GM08714 (cell line): ENCODE measurements around the gene WBP11.
"Not testable (repeated sequence)": the region's sequence is repeated elsewhere in the genome, so short reads cannot be mapped to it uniquely, and the experiment has no call there.

ENCODE experiments used
- H3K4me3 ChIP-seq: fragments of 200-500 bp; sonication (Bioruptor generic); 2 replicates; pipeline ENCODE4 v1.5.1; 2014; ENCODE audit warnings: mild to moderate bottlenecking, low read length, inconsistent platforms
- ZNF274 ChIP-seq: IDR thresholded peaks from 2 replicates; pipeline ENCODE4 v1.6.1; 2012; ENCODE audit warnings: mild to moderate bottlenecking, low read depth, low read length

Gene WBP11

GRCh38 chr12:14770496-14771461 lies 32.5 kb downstream of the WBP11 start:
- TF ChIP-seq ZNF274, result no peak
- H3K4me3 ChIP-seq, result peak overlapping the region; percentile 87

- H3K4me3 ChIP-seq, result peak overlapping the region; percentile 87
- TF ChIP-seq ZNF274, result no peak
Measured at GRCh38 chr12:14769969-14770495, 33.2 kb downstream of the WBP11 start.

GRCh38 chr12:14769466-14769968 lies 33.8 kb downstream of the WBP11 start:
- TF ChIP-seq ZNF274, result no peak
- H3K4me3 ChIP-seq, result peak overlapping the region; percentile 87

GRCh38 chr12:14768823-14769405 lies 34.4 kb downstream of the WBP11 start:
- peak overlapping the region; percentile 87 for H3K4me3 ChIP-seq

GRCh38 chr12:14767617-14768016 lies 35.7 kb downstream of the WBP11 start:
- H3K4me3 ChIP-seq, result no peak overlapping the region
- TF ChIP-seq ZNF274, result no peak

More at GRCh38 chr12:14768823-14769405, 34.4 kb downstream of the WBP11 start:
- no peak for TF ChIP-seq ZNF274

- no peak for TF ChIP-seq ZNF274
- H3K4me3 ChIP-seq, result no peak overlapping the region
Measured at GRCh38 chr12:14766649-14767215, 36.5 kb downstream of the WBP11 start.

- H3K4me3 ChIP-seq, result not testable (repeated sequence)
Measured at GRCh38 chr12:14766020-14766419, 37.3 kb downstream of the WBP11 start.

GRCh38 chr12:14765398-14765797 lies 37.9 kb downstream of the WBP11 start:
- no peak for TF ChIP-seq ZNF274
- H3K4me3 ChIP-seq, result no peak overlapping the region

- not testable (repeated sequence) for H3K4me3 ChIP-seq
Measured at GRCh38 chr12:14759711-14760280, 43.5 kb downstream of the WBP11 start.

- TF ChIP-seq ZNF274, result no peak
- H3K4me3 ChIP-seq, result no peak overlapping the region
Measured at GRCh38 chr12:14756334-14757143, 46.7 kb downstream of the WBP11 start.

- H3K4me3 ChIP-seq, result no peak overlapping the region
- no peak for TF ChIP-seq ZNF274
Measured at GRCh38 chr12:14751986-14752385, 51.3 kb downstream of the WBP11 start.

GRCh38 chr12:14743061-14743460 lies 60.2 kb downstream of the WBP11 start:
- TF ChIP-seq ZNF274, result no peak
- no peak overlapping the region for H3K4me3 ChIP-seq

- TF ChIP-seq ZNF274, result no peak
- no peak overlapping the region for H3K4me3 ChIP-seq
Measured at GRCh38 chr12:14741942-14742341, 61.3 kb downstream of the WBP11 start.

- no peak overlapping the region for H3K4me3 ChIP-seq
- no peak for TF ChIP-seq ZNF274
Measured at GRCh38 chr12:14741153-14741552, 62.1 kb downstream of the WBP11 start.

GRCh38 chr12:14736441-14736840 lies 66.8 kb downstream of the WBP11 start:
- not testable (repeated sequence) for H3K4me3 ChIP-seq
